KMS-11 (cell line): Measurements from ENCODE around the gene TMEM272.
A peak's percentile ranks its signal among the peaks of the same experiment; 100 is the strongest.

Experiments
- H2AFZ ChIP-seq: fragments of 200-600 bp; sonication (generic); 2 replicates; pipeline ENCODE4 v1.6.1; 2016; ENCODE audit warnings: antibody characterized with exemption, mixed run types, low read depth
- H3K27ac ChIP-seq: fragments of 200-600 bp; sonication (generic); 2 replicates; pipeline ENCODE4 v1.6.1; 2016; ENCODE audit warnings: mild to moderate bottlenecking, mixed run types
- H3K27me3 ChIP-seq: fragments of 200-600 bp; sonication (generic); 2 replicates; pipeline ENCODE4 v1.6.1; 2017; ENCODE audit warnings: mild to moderate bottlenecking, low read depth, mixed run types, moderate library complexity; ENCODE audit not compliant: insufficient read depth
- H3K36me3 ChIP-seq: fragments of 200-600 bp; sonication (generic); 2 replicates; pipeline ENCODE4 v1.6.1; 2017; ENCODE audit warnings: mild to moderate bottlenecking, mixed run types; ENCODE audit not compliant: insufficient read depth
- H3K4me1 ChIP-seq: fragments of 200-600 bp; sonication (generic); 2 replicates; pipeline ENCODE4 v1.6.1; 2016; ENCODE audit warnings: mild to moderate bottlenecking, low read depth, mixed run types; ENCODE audit not compliant: poor library complexity, severe bottlenecking
- H3K4me2 ChIP-seq: fragments of 200-600 bp; sonication (generic); 2 replicates; pipeline ENCODE4 v1.7.0; 2016; ENCODE audit warnings: mild to moderate bottlenecking, mixed run types
- H3K4me3 ChIP-seq: fragments of 200-600 bp; sonication (generic); IDR thresholded peaks from 2 replicates; pipeline ENCODE4 v1.6.1; 2017; ENCODE audit warnings: low read depth, low read length, mixed read lengths; ENCODE audit not compliant: insufficient read depth
- H3K79me2 ChIP-seq: fragments of 200-600 bp; sonication (generic); 2 replicates; pipeline ENCODE4 v1.6.1; 2016; ENCODE audit warnings: low read depth, mixed run types; ENCODE audit not compliant: insufficient read depth
- H3K9ac ChIP-seq: fragments of 200-600 bp; sonication (generic); 2 replicates; pipeline ENCODE4 v1.6.1; 2016; ENCODE audit warnings: mild to moderate bottlenecking, mixed run types
- H4K20me1 ChIP-seq: fragments of 200-600 bp; sonication (generic); 2 replicates; pipeline ENCODE4 v1.6.1; 2016; ENCODE audit warnings: mild to moderate bottlenecking, mixed run types; ENCODE audit not compliant: insufficient read depth
- TF ChIP-seq, protein P1 (sequence below): fragments of 200-600 bp; sonication (generic); conservative IDR thresholded peaks from 2 replicates; pipeline ENCODE4 v1.6.1; 2017; ENCODE audit warnings: low read depth, mild to moderate bottlenecking, antibody characterized with exemption, low read length, moderate library complexity, mixed read lengths

TMEM272 gene

DNA sequence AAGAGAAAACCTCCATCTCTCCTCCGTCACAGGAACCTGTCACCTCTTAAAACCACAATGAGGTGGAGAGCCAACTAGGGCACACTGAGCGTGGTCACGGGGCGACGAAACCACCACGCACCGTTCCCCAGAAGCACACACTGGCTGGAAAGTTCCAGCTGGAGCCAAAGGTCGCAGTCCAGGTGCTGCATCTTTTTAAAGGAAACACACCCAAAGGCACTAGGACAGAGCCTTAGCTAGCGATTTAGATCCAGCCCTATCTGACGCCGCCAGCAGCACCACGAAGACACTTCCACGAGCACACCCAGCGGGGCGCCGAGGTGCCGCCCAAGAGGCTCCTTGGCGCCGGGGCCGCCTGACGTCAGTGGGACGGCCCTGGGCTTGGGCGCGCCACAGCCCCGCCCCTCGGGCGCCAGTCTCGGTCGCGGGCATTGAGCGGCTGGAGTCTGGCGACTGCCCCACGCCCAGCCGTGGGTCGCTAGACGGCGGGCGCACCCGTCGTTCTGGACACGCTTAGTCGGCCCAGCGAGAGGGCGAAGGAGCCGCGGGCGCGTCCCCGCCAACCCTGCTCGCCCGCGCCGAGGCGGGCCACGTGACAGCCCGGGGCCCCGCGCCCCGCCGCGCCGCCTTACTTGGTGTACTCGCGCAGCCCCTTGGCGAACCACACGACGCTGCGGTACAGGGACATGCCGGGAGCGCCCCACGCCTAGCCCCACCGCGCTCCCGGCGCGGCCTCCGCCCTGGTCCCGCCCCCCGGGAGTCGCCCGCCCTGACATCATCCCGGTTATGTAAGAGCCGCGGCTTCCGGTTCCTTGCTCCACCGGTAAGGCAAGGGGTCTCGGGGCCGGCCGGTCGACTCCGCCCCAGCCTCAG, 41.3 kb downstream of the TMEM272 start, which contains the start of gene DHRS12:
Gene DHRS12 (minus strand): TSS at position 742 of the 873 bp plus-strand sequence. CDS start 4,504 bp downstream, outside the sequence.
- Histone ChIP-seq H3K4me3 (no peak within 1 kb of the TSS), H3K27ac (peak within 1 kb of the TSS; percentile 88), H3K79me2 (no peaks in the 10 kb centered on the region), H2AFZ (peak within 1 kb of the TSS; percentile 64), H4K20me1 (no peaks in the 10 kb centered on the region), H3K27me3 (no peaks in the 10 kb centered on the region), H3K36me3 (no peaks in the 10 kb centered on the region), H3K9ac (peak within 1 kb of the TSS; percentile 88), H3K4me2 (peak within 1 kb of the TSS; percentile 54), H3K4me1 (peaks cover 30% of the 10 kb centered on the region)
- TF ChIP-seq, protein P1, sequence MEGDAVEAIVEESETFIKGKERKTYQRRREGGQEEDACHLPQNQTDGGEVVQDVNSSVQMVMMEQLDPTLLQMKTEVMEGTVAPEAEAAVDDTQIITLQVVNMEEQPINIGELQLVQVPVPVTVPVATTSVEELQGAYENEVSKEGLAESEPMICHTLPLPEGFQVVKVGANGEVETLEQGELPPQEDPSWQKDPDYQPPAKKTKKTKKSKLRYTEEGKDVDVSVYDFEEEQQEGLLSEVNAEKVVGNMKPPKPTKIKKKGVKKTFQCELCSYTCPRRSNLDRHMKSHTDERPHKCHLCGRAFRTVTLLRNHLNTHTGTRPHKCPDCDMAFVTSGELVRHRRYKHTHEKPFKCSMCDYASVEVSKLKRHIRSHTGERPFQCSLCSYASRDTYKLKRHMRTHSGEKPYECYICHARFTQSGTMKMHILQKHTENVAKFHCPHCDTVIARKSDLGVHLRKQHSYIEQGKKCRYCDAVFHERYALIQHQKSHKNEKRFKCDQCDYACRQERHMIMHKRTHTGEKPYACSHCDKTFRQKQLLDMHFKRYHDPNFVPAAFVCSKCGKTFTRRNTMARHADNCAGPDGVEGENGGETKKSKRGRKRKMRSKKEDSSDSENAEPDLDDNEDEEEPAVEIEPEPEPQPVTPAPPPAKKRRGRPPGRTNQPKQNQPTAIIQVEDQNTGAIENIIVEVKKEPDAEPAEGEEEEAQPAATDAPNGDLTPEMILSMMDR: no peak

DNA sequence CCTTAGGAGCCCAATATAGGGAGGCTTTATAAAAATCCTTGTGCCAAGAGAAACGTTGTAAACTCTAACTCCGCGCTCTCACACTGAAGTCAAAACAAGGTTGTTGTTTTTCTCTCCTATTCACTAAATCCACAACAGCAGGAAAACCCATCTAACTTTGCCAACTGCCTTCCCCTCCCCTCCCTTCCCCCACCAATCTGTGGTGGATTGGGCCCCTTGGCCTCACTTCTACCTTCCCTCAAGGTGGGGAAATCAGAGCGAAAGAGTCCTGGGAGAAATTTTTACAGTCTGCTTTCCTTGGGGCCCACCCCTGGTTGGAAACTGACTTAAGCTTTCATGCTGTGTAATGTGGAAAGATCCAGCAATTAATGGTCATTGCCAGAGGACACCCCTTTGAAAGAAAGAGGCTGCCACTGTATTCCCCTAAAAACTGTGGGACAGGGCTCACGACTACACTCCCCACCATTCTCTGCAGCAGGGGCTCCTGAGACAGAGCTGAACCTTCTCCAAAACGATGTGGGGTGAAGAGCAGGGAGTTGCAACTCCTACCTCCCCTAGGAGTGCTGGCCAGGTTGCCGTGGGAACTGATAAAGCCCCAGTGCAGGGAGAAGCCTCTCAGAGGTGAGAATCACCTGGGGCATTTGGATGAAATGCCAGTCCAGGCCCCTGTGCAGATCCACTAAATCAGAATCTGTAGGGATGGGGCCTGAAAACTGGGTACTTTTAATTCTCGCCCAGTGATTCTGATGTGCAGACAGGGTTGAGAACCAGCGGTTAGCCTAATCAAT, 42.2 kb downstream of the TMEM272 start:
- TF ChIP-seq, protein P1: no peak
- H3K4me1 ChIP-seq: peaks cover 35% of the 10 kb centered on the region
- H3K9ac ChIP-seq: peak overlapping the region; percentile 88
- no peaks in the 10 kb centered on the region for H4K20me1 ChIP-seq
- H3K27me3 ChIP-seq: no peaks in the 10 kb centered on the region
- peak overlapping the region; percentile 50 for H3K4me2 ChIP-seq
- peak overlapping the region; percentile 88 for H3K27ac ChIP-seq
- no peaks in the 10 kb centered on the region for H3K79me2 ChIP-seq
- H3K4me3 ChIP-seq: no peak overlapping the region
- peak overlapping the region; percentile 64 for H2AFZ ChIP-seq
- H3K36me3 ChIP-seq: no peaks in the 10 kb centered on the region

DNA sequence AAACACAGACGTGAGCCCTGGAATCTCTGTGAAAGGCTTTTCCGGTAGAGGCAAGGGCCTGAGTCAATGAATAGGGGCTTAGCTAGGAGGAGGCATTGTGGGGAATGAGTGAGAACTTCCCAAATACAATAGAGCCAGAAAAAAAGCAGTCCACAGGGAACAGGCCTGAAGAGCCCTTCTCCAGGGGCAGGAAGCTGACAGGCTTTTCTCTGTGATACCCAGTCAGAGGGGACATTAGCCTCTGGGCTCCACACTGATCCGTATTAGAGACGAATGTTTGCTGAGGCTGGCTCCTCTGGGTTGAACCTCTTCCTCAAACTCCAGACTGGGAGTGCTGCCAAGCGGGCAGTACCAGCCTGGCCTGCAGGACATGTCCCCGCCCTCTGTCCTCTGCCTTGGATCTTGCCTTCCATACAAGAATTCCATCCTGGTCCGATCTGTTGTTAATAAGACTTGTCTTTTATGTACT, 43.3 kb downstream of the TMEM272 start:
- Histone ChIP-seq H3K36me3 (no peaks in the 10 kb centered on the region), H3K4me2 (peak overlapping the region; percentile 50), H3K9ac (peak overlapping the region; percentile 88; the same call in 1 of the 2 replicates), H3K79me2 (no peaks in the 10 kb centered on the region), H3K27ac (peak overlapping the region; percentile 88; the same call in 1 of the 2 replicates), H3K27me3 (no peaks in the 10 kb centered on the region), H3K4me3 (no peak overlapping the region), H4K20me1 (no peaks in the 10 kb centered on the region), H3K4me1 (peaks cover 40% of the 10 kb centered on the region), H2AFZ (no peak overlapping the region)
- TF ChIP-seq, protein P1: no peak

DNA sequence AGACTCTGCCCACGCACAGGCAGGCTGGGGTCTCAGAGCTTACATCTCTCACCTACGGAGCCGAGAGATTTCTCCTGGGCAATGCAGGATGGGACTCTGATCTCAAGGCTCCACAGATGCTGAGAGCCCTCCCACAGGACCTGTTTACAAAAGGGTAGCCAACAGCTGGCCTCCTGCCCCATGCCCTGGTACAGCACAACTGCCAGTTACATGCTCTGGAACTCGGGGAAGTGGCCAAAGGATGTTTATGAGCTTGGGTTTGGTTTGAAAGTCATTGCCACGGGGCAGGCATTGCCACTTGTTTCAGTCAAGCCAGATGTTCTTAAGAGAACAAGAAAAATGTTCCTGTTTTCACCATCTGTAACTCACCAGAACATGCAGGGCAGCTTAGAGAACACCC, 44.5 kb downstream of the TMEM272 start:
- TF ChIP-seq, protein P1: no peak
- H3K27me3 ChIP-seq: no peaks in the 10 kb centered on the region
- H3K4me2 ChIP-seq: no peak overlapping the region
- H3K36me3 ChIP-seq: no peaks in the 10 kb centered on the region
- H3K4me3 ChIP-seq: no peak overlapping the region
- H3K9ac ChIP-seq: no peak overlapping the region
- peaks cover 40% of the 10 kb centered on the region for H3K4me1 ChIP-seq
- H4K20me1 ChIP-seq: no peaks in the 10 kb centered on the region
- no peaks in the 10 kb centered on the region for H3K79me2 ChIP-seq
- no peak overlapping the region for H2AFZ ChIP-seq
- no peak overlapping the region for H3K27ac ChIP-seq
